B cell (primary cell): ENCODE data around the gene ARHGAP45. TPM values are rescaled to one million over a fixed set of nuclear protein-coding genes. Genes with fewer than 3 reads are reported as not detected.

ENCODE experiments used
- ATAC-seq: fragments of 200-7000 bp; cut with Tn5 transposase; one replicate; pipeline ENCODE4 v1.10.0; 2021; ENCODE audit warnings: low read depth, mild to moderate bottlenecking, moderate number of reproducible peaks, moderate library complexity
- CTCF ChIA-PET: fragments of 350-600 bp; sonication (Branson Sonifier 250); formaldehyde crosslinking; loops from one replicate; lab custom pipeline; 2021; ENCODE audit warnings: antibody characterized with exemption, inconsistent platforms; lab: Charles Lee
- POLR2A ChIA-PET: fragments of 350-600 bp; sonication (Branson Sonifier 250); formaldehyde crosslinking; loops from one replicate; lab custom pipeline; 2021; ENCODE audit warnings: antibody characterized with exemption; lab: Charles Lee
- DNase-seq: peaks from one replicate; pipeline ENCODE4 v3.0.0; 2013
- H2AFZ ChIP-seq: 2 replicates; pipeline ENCODE4 v1.6.1; 2012; ENCODE audit warnings: mild to moderate bottlenecking, low read depth, low read length; ENCODE audit not compliant: insufficient read depth, poor library complexity, severe bottlenecking
- H3K27ac ChIP-seq, 2 donors: 1 replicate in 1 of 2; 2 replicates in 1 of 2; pipeline ENCODE4 v1.5.1; 2012 to 2013; ENCODE audit warnings: low read length in 2 of 2, mild to moderate bottlenecking in 2 of 2, moderate library complexity in 1 of 2
- H3K27me3 ChIP-seq, 4 experiments: fragments of 200-600 bp in 1 of 4; sonication (generic) in 1 of 4; replicated peaks in 1 of 4; 1 replicate in 2 of 4; 2 replicates in 2 of 4; pipeline versions ENCODE4 v1.6.1 to v1.7.0; 2013 to 2016; ENCODE audit warnings: low read length in 3 of 4, mild to moderate bottlenecking in 2 of 4, mixed read lengths in 1 of 4, moderate library complexity in 1 of 4; ENCODE audit not compliant: insufficient read depth in 4 of 4, control insufficient read depth in 3 of 4; ENCODE audit errors: control extremely low read depth in 1 of 4
- H3K36me3 ChIP-seq, 2 experiments: replicated peaks in 1 of 2; 1 replicate in 1 of 2; 2 replicates in 1 of 2; pipeline versions ENCODE4 v1.6.1 to v1.7.1; 2013; ENCODE audit warnings: low read length in 1 of 2; ENCODE audit not compliant: insufficient read depth in 2 of 2, control insufficient read depth in 1 of 2; ENCODE audit errors: control extremely low read depth in 1 of 2, extremely low read depth in 1 of 2
- H3K4me1 ChIP-seq, 2 donors: fragments of 200-600 bp in 1 of 2; sonication (generic) in 1 of 2; 1 replicate in 1 of 2; 2 replicates in 1 of 2; pipeline versions ENCODE4 v1.5.1 to v1.6.1; 2013 to 2017; ENCODE audit warnings: low read length in 2 of 2; ENCODE audit not compliant: control insufficient read depth in 2 of 2, insufficient read depth in 2 of 2
- H3K4me2 ChIP-seq: replicated peaks from 2 replicates; pipeline ENCODE3; 2012; ENCODE audit warnings: mild to moderate bottlenecking, low read depth, low read length; ENCODE audit not compliant: poor library complexity, severe bottlenecking
- H3K4me3 ChIP-seq, 5 experiments: fragments of 200-600 bp in 1 of 5; sonication (generic) in 1 of 5; 1 replicate in 3 of 5; 2 replicates in 2 of 5; pipeline versions ENCODE4 v1.5.1 to v1.7.0; 2011 to 2016; ENCODE audit warnings: low read length in 4 of 5, mild to moderate bottlenecking in 4 of 5, low read depth in 2 of 5, control low read depth in 1 of 5, moderate library complexity in 1 of 5; ENCODE audit not compliant: insufficient read depth in 1 of 5; ENCODE audit errors: control extremely low read depth in 1 of 5, extremely low read depth in 1 of 5
- H3K79me2 ChIP-seq: fragments of 200-600 bp; sonication (generic); one replicate; pipeline ENCODE4 v1.6.0; 2016; ENCODE audit warnings: low read length; ENCODE audit not compliant: control insufficient read depth, insufficient read depth
- H3K9ac ChIP-seq: fragments of 200-600 bp; sonication (generic); 2 replicates; pipeline ENCODE4 v1.6.1; 2017; ENCODE audit warnings: mild to moderate bottlenecking, low read length, moderate library complexity
- H3K9me3 ChIP-seq, 3 donors: one replicate each; pipeline versions ENCODE4 v1.6.1 to v1.7.1; 2013; ENCODE audit warnings: low read length in 2 of 3; ENCODE audit not compliant: control insufficient read depth in 2 of 3, insufficient read depth in 1 of 3; ENCODE audit errors: control extremely low read depth in 1 of 3
- H4K20me1 ChIP-seq: 2 replicates; pipeline ENCODE4 v1.6.0; 2012; ENCODE audit warnings: mild to moderate bottlenecking, low read length; ENCODE audit not compliant: insufficient read depth, control insufficient read depth, poor library complexity, severe bottlenecking
- H3K27ac Mint-ChIP-seq: one replicate; pipeline ENCODE4 v1.8.0; 2021; ENCODE audit warnings: mixed read lengths
- H3K27me3 Mint-ChIP-seq: one replicate; pipeline ENCODE4 v1.8.0; 2021; ENCODE audit warnings: mixed read lengths
- H3K4me1 Mint-ChIP-seq: one replicate; pipeline ENCODE4 v1.8.0; 2021; ENCODE audit warnings: mixed read lengths
- H3K4me3 Mint-ChIP-seq: one replicate; pipeline ENCODE4 v1.8.0; 2021; ENCODE audit warnings: mixed read lengths
- H3K9me3 Mint-ChIP-seq: one replicate; pipeline ENCODE4 v1.8.0; 2022; ENCODE audit warnings: mixed read lengths; ENCODE audit not compliant: insufficient read depth
- CTCF ChIP-seq: fragments of 200-600 bp; IDR thresholded peaks from one replicate; pipeline ENCODE4 v1.8.0; 2022; ENCODE audit warnings: antibody characterized with exemption, mild to moderate bottlenecking
- EZH2 ChIP-seq: IDR thresholded peaks from 2 replicates; pipeline ENCODE4 v1.6.1; 2012; ENCODE audit warnings: borderline replicate concordance, low read depth, mild to moderate bottlenecking, moderate library complexity, low read length; ENCODE audit not compliant: insufficient read depth, poor library complexity, severe bottlenecking
- WGBS: methylation state at CpG from one replicate; pipeline ENCODE4 v1.1.5; 2013; ENCODE audit warnings: missing lambda C conversion rate; ENCODE audit not compliant: insufficient coverage; 5-methylcytosine and 5-hydroxymethylcytosine counted together
- intact Hi-C: fragments of 100-400 bp; cut with micrococcal nuclease; formaldehyde crosslinking; loops from one replicate; pipeline ENCODE4 v1.10.0; 2022
- polyA plus RNA-seq: library from polyadenylated mRNA; depleted of rRNA; stranded (reverse); fragments of >200 nt; gene quantifications from 2 replicates; pipeline ENCODE4 v1.2.3, GENCODE V29; 2012
- total RNA-seq, 2 donors: library from RNA; stranded (reverse); fragments of 120-200 nt in 1 of 2; gene quantifications; 1 replicate in 1 of 2; 2 replicates in 1 of 2; pipeline versions ENCODE4 v1.2.3 to v1.2.4, GENCODE V29; 2013 to 2022

ARHGAP45 gene
- total and polyA plus RNA-seq, 2 donors (not counting 1 experiment from before 2014, with no cell fraction given), result 488 to 490 TPM

- H3K27me3 ChIP-seq, result no peaks in the 10 kb centered on the region
- ATAC-seq, result no peak
- POLR2A ChIA-PET, result no interaction called here
- peaks cover 60% of the 10 kb centered on the region for H4K20me1 ChIP-seq
- CTCF ChIA-PET, result interaction anchor here (1.7 kb wide), 1 partner anchor 39 kb away, joined by 4 read pairs; no protein-coding TSS in a partner anchor
- WGBS, result 97% methylated on average over 30 of the region's 33 CpGs
- H3K4me1 Mint-ChIP-seq, result peaks cover 10% of the 10 kb centered on the region
- no peaks in the 10 kb centered on the region for H3K9me3 Mint-ChIP-seq
- TF ChIP-seq EZH2 (no peak), CTCF (no peak)
- H3K36me3 ChIP-seq, result peaks cover 0 to 64% of the 10 kb centered on the region in 2 experiments
- no peak overlapping the region for H3K4me2 ChIP-seq
- peaks cover 50% of the 10 kb centered on the region for H3K79me2 ChIP-seq
- H3K4me3 Mint-ChIP-seq, result no peak overlapping the region
- H3K4me1 ChIP-seq, result peaks cover 9 to 22% of the 10 kb centered on the region in 2 donors
- peaks cover 0 to 4% (median 0%) of the 10 kb centered on the region in 3 donors for H3K9me3 ChIP-seq
- H3K9ac ChIP-seq, result no peak overlapping the region
- H3K4me3 ChIP-seq, result no peak overlapping the region
- H3K27ac ChIP-seq, result no peak overlapping the region
- DNase-seq, result no peak
- H3K27me3 Mint-ChIP-seq, result no peaks in the 10 kb centered on the region
- H3K27ac Mint-ChIP-seq, result no peak overlapping the region
- no peak overlapping the region for H2AFZ ChIP-seq
- intact Hi-C loops, result no loop called here
Measured at GRCh38 chr19:1046117-1046626, 20.8 kb upstream of the ARHGAP45 start.
